Panc1 (cell line): ENCODE measurements around the gene GGTA1.

ENCODE experiments used
- POLR2AphosphoS5 ChIP-seq: IDR thresholded peaks from 2 replicates; pipeline ENCODE4 v1.6.1; 2012; ENCODE audit warnings: mild to moderate bottlenecking, low read depth, low read length, moderate library complexity
- TCF7L2 ChIP-seq: IDR thresholded peaks from 2 replicates; pipeline ENCODE4 v1.6.1; 2011; ENCODE audit warnings: mild to moderate bottlenecking, low read depth, low read length, inconsistent platforms
- TF ChIP-seq, protein P1 (sequence below): fragments of 450-650 bp; IDR thresholded peaks from 2 replicates; pipeline ENCODE4 v1.5.1; 2017; ENCODE audit warnings: mild to moderate bottlenecking
- TF ChIP-seq, protein P2 (sequence below), 2 experiments: IDR thresholded peaks; 2 replicates each; pipeline ENCODE4 v1.6.1; 2011 to 2012; ENCODE audit warnings: low read depth in 2 of 2, control low read depth in 1 of 2, low read length in 1 of 2, mild to moderate bottlenecking in 1 of 2, moderate library complexity in 1 of 2; ENCODE audit not compliant: insufficient read depth in 1 of 2

DNA sequence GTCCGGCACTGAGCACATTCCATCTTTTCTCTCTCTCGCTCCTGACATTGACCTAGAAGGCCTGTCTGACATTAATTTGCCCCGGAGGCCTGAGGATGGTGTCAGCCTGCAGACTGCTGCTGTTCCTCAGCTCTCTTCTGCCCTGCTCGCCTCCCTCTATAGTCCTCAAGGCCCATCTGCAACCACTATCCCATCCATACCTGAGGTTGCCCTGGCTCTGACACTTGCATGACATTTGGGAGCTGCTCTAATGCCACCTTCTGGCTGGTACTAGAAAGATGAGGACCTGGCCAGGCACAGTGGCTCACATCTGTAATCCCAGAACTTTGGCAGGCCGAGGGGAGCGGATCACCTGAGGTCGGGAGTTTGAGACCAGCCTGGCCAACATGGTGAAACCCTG lies 38.6 kb upstream of the GGTA1 start:
- TF ChIP-seq, protein P1, sequence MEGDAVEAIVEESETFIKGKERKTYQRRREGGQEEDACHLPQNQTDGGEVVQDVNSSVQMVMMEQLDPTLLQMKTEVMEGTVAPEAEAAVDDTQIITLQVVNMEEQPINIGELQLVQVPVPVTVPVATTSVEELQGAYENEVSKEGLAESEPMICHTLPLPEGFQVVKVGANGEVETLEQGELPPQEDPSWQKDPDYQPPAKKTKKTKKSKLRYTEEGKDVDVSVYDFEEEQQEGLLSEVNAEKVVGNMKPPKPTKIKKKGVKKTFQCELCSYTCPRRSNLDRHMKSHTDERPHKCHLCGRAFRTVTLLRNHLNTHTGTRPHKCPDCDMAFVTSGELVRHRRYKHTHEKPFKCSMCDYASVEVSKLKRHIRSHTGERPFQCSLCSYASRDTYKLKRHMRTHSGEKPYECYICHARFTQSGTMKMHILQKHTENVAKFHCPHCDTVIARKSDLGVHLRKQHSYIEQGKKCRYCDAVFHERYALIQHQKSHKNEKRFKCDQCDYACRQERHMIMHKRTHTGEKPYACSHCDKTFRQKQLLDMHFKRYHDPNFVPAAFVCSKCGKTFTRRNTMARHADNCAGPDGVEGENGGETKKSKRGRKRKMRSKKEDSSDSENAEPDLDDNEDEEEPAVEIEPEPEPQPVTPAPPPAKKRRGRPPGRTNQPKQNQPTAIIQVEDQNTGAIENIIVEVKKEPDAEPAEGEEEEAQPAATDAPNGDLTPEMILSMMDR = no peak; the same call in 1 of the 2 replicates
- TF ChIP-seq TCF7L2 (no peak), POLR2AphosphoS5 (no peak)
- TF ChIP-seq, protein P2, sequence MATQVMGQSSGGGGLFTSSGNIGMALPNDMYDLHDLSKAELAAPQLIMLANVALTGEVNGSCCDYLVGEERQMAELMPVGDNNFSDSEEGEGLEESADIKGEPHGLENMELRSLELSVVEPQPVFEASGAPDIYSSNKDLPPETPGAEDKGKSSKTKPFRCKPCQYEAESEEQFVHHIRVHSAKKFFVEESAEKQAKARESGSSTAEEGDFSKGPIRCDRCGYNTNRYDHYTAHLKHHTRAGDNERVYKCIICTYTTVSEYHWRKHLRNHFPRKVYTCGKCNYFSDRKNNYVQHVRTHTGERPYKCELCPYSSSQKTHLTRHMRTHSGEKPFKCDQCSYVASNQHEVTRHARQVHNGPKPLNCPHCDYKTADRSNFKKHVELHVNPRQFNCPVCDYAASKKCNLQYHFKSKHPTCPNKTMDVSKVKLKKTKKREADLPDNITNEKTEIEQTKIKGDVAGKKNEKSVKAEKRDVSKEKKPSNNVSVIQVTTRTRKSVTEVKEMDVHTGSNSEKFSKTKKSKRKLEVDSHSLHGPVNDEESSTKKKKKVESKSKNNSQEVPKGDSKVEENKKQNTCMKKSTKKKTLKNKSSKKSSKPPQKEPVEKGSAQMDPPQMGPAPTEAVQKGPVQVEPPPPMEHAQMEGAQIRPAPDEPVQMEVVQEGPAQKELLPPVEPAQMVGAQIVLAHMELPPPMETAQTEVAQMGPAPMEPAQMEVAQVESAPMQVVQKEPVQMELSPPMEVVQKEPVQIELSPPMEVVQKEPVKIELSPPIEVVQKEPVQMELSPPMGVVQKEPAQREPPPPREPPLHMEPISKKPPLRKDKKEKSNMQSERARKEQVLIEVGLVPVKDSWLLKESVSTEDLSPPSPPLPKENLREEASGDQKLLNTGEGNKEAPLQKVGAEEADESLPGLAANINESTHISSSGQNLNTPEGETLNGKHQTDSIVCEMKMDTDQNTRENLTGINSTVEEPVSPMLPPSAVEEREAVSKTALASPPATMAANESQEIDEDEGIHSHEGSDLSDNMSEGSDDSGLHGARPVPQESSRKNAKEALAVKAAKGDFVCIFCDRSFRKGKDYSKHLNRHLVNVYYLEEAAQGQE (IDR thresholded peaks at IDR 0.05; ENCODE audit: insufficient read depth in 1 of 2, low read depth in 2 of 2, low read length in 1 of 2) = no peak
